ENCODE measurements around the gene MRPL43. TPM values are rescaled to one million over a fixed set of nuclear protein-coding genes. Genes with fewer than 3 reads are reported as not detected.

Gene MRPL43
- total and polyA plus RNA-seq, 9 of the 15 experiments (the other 6 are each of a cell fraction or from before 2014, with no cell fraction given): 15.1 to 63.7 (median 37.2) TPM

DNA sequence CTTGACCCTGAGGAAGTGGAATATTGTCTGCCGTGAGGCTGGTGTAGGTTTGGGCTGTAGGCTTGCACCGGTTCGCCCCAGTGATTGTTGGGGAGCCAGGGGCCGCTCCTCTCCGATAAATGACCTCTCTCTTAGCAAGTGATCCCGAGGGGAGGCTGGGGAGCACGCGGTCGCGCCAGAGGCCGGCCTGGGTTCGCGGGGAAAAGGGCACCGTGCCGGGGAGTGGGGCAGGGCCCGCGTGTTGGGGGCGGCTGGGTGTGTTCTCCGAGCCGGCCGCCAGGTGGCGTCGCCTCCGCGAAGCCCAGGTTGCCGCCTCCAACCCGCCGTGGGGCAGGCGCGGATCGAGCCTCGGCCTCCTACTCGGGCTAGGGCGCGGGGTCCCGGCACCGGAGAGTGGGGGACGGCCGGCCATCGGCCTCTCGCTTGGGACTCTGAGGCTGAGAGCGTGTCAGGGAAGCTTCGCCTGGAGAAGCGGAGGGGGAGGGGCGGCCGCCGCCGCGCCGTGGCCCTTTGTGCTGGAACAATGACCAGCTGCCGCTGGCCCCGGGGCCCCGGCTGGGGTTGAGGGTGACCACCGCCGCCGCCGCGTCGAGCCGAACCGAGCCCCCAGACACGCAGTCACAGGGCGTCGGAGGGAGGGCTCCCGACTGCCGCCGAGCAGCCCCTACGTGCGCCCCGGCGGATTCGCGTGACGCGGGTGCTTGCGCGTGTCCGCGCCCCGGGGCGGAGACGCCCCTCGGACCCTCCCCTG lies 11.9 kb upstream of the MRPL43 start (continued):
- TF ChIP-seq, protein P1, sequence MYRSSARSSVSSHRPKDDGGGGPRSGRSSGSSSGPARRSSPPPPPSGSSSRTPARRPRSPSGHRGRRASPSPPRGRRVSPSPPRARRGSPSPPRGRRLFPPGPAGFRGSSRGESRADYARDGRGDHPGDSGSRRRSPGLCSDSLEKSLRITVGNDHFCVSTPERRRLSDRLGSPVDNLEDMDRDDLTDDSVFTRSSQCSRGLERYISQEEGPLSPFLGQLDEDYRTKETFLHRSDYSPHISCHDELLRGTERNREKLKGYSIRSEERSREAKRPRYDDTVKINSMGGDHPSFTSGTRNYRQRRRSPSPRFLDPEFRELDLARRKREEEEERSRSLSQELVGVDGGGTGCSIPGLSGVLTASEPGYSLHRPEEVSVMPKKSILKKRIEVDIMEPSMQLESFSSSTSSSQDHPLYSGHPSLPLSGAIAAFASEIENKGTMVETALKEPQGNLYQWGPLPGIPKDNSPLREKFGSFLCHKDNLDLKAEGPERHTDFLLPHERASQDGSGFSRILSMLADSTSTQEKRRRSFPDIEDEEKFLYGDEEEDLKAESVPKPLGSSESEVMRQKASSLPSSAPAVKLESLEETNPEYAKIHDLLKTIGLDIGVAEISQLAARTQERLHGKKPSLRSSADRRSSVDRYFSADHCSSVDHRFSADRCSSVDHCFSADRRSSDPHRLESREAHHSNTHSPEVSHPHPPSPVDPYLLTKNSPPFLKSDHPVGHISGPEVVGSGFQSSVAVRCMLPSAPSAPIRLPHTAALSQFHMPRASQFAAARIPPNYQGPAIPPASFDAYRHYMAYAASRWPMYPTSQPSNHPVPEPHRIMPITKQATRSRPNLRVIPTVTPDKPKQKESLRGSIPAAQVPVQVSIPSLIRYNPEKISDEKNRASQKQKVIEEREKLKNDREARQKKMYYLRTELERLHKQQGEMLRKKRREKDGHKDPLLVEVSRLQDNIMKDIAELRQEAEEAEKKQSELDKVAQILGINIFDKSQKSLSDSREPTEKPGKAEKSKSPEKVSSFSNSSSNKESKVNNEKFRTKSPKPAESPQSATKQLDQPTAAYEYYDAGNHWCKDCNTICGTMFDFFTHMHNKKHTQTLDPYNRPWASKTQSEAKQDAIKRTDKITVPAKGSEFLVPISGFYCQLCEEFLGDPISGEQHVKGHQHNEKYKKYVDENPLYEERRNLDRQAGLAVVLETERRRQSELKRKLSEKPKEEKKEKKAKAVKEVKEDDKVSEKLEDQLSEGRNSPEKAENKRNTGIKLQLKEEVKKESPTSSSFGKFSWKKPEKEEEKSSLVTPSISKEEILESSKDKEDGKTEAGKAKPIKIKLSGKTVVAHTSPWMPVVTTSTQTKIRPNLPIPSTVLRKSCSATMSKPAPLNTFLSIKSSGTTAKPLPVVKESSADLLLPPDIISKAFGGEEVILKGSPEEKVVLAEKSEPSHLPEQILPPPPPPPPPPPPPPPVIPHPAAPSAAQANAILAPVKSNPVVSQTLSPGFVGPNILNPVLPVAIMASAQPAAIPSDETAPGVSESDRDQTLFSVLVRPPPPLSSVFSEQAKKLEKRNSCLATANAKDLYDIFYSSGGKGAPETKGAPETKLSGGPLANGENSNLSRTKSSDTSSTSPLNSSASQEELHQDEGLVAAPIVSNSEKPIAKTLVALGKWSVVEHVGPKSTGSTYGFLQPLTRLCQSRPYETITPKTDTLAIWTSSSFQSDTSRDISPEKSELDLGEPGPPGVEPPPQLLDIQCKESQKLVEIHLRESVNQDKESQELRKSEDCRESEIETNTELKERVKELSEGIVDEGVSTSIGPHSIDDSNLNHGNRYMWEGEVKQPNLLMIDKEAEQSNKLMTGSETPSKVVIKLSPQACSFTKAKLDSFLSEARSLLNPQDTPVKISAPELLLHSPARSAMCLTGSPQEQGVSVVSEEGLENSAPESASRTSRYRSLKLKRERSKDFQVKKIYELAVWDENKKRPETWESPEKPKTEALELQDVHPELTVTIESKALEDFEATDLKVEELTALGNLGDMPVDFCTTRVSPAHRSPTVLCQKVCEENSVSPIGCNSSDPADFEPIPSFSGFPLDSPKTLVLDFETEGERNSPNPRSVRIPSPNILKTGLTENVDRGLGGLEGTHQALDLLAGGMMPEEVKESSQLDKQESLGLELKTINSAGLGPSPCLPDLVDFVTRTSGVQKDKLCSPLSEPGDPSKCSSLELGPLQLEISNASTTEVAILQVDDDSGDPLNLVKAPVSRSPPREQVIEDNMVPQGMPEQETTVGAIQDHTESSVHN (IDR thresholded peaks at IDR 0.05; ENCODE audit: borderline replicate concordance in 1 of 2, low read depth in 1 of 2): no peak
- TF ChIP-seq HDAC6 (IDR thresholded peaks at IDR 0.05; ENCODE audit: low read depth, low read length) (no peak), PHB (CRISPR knock-in tag; IDR thresholded peaks at IDR 0.05) (no peak)
- TF ChIP-seq, protein P2, sequence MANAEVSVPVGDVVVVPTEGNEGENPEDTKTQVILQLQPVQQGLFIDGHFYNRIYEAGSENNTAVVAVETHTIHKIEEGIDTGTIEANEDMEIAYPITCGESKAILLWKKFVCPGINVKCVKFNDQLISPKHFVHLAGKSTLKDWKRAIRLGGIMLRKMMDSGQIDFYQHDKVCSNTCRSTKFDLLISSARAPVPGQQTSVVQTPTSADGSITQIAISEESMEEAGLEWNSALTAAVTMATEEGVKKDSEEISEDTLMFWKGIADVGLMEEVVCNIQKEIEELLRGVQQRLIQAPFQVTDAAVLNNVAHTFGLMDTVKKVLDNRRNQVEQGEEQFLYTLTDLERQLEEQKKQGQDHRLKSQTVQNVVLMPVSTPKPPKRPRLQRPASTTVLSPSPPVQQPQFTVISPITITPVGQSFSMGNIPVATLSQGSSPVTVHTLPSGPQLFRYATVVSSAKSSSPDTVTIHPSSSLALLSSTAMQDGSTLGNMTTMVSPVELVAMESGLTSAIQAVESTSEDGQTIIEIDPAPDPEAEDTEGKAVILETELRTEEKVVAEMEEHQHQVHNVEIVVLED (CRISPR knock-in tag; IDR thresholded peaks at IDR 0.05): peak; percentile 17; the same call in 1 of the 2 replicates
- TF ChIP-seq, protein P3, sequence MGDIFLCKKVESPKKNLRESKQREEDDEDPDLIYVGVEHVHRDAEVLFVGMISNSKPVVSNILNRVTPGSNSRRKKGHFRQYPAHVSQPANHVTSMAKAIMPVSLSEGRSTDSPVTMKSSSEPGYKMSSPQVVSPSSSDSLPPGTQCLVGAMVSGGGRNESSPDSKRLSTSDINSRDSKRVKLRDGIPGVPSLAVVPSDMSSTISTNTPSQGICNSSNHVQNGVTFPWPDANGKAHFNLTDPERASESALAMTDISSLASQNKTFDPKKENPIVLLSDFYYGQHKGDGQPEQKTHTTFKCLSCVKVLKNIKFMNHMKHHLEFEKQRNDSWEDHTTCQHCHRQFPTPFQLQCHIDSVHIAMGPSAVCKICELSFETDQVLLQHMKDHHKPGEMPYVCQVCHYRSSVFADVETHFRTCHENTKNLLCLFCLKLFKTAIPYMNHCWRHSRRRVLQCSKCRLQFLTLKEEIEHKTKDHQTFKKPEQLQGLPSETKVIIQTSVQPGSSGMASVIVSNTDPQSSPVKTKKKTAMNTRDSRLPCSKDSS (IDR thresholded peaks at IDR 0.05; ENCODE audit: low read depth, partially characterized antibody): no peak
- TF ChIP-seq, protein P4, sequence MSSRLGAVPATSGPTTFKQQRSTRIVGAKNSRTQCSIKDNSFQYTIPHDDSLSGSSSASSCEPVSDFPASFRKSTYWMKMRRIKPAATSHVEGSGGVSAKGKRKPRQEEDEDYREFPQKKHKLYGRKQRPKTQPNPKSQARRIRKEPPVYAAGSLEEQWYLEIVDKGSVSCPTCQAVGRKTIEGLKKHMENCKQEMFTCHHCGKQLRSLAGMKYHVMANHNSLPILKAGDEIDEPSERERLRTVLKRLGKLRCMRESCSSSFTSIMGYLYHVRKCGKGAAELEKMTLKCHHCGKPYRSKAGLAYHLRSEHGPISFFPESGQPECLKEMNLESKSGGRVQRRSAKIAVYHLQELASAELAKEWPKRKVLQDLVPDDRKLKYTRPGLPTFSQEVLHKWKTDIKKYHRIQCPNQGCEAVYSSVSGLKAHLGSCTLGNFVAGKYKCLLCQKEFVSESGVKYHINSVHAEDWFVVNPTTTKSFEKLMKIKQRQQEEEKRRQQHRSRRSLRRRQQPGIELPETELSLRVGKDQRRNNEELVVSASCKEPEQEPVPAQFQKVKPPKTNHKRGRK (tag; IDR thresholded peaks at IDR 0.05): no peak
- TF ChIP-seq, protein P5, sequence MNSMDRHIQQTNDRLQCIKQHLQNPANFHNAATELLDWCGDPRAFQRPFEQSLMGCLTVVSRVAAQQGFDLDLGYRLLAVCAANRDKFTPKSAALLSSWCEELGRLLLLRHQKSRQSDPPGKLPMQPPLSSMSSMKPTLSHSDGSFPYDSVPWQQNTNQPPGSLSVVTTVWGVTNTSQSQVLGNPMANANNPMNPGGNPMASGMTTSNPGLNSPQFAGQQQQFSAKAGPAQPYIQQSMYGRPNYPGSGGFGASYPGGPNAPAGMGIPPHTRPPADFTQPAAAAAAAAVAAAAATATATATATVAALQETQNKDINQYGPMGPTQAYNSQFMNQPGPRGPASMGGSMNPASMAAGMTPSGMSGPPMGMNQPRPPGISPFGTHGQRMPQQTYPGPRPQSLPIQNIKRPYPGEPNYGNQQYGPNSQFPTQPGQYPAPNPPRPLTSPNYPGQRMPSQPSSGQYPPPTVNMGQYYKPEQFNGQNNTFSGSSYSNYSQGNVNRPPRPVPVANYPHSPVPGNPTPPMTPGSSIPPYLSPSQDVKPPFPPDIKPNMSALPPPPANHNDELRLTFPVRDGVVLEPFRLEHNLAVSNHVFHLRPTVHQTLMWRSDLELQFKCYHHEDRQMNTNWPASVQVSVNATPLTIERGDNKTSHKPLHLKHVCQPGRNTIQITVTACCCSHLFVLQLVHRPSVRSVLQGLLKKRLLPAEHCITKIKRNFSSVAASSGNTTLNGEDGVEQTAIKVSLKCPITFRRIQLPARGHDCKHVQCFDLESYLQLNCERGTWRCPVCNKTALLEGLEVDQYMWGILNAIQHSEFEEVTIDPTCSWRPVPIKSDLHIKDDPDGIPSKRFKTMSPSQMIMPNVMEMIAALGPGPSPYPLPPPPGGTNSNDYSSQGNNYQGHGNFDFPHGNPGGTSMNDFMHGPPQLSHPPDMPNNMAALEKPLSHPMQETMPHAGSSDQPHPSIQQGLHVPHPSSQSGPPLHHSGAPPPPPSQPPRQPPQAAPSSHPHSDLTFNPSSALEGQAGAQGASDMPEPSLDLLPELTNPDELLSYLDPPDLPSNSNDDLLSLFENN (IDR thresholded peaks at IDR 0.05; ENCODE audit: low read depth in 2 of 2, low read length in 2 of 2): no peak
